Measurements from ENCODE around the gene ATG10.

Gene ATG10

DNA sequence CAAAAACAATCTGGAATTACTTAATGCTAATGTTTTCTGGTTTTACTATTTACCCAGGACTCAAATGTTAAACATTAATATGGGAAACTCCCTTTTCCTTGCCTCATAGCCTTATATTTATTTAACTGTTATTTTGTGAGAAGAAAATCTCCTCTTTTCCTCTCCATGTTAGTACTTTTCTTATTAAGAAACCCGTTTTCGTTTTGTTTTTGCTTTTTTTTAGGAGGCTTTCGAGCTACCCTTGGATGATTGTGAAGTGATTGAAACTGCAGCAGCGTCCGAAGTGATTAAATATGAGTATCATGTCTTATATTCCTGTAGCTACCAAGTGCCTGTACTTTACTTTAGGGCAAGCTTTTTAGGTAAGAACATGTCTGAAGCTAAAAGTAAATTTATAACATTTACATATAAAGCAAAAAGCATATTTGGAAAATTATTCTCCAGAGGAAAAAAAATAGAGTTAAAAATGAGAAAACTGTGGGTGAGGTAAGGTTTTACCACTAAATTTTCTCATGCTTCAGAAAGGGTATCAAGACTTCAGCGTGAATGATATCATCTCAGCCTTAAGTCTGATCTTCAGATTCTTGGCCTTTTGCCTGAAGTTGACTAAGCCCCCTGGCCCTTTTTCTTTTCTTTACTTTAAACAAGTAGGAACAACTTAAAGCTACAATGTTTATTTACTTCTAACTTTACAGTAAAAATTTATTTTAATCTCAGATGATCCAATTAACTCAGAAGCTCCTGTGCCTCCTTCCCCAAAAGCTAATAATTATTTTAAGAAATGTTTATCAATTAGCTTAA is 192.6 kb downstream of the ATG10 start:
- no peak for TF ChIP-seq TEAD4 (IDR thresholded peaks at IDR 0.05)
- no peak for TF ChIP-seq CREB1 (IDR thresholded peaks at IDR 0.05; ENCODE audit: low read depth)
- TF ChIP-seq ZBTB7A (IDR thresholded peaks at IDR 0.05; ENCODE audit: low read depth), result no peak
- TF ChIP-seq RAD21 (IDR thresholded peaks at IDR 0.05; ENCODE audit: low read depth), result no peak
- TF ChIP-seq, protein P1, sequence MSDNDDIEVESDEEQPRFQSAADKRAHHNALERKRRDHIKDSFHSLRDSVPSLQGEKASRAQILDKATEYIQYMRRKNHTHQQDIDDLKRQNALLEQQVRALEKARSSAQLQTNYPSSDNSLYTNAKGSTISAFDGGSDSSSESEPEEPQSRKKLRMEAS (IDR thresholded peaks at IDR 0.05), result no peak
- TF ChIP-seq, protein P2, sequence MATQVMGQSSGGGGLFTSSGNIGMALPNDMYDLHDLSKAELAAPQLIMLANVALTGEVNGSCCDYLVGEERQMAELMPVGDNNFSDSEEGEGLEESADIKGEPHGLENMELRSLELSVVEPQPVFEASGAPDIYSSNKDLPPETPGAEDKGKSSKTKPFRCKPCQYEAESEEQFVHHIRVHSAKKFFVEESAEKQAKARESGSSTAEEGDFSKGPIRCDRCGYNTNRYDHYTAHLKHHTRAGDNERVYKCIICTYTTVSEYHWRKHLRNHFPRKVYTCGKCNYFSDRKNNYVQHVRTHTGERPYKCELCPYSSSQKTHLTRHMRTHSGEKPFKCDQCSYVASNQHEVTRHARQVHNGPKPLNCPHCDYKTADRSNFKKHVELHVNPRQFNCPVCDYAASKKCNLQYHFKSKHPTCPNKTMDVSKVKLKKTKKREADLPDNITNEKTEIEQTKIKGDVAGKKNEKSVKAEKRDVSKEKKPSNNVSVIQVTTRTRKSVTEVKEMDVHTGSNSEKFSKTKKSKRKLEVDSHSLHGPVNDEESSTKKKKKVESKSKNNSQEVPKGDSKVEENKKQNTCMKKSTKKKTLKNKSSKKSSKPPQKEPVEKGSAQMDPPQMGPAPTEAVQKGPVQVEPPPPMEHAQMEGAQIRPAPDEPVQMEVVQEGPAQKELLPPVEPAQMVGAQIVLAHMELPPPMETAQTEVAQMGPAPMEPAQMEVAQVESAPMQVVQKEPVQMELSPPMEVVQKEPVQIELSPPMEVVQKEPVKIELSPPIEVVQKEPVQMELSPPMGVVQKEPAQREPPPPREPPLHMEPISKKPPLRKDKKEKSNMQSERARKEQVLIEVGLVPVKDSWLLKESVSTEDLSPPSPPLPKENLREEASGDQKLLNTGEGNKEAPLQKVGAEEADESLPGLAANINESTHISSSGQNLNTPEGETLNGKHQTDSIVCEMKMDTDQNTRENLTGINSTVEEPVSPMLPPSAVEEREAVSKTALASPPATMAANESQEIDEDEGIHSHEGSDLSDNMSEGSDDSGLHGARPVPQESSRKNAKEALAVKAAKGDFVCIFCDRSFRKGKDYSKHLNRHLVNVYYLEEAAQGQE (IDR thresholded peaks at IDR 0.05; ENCODE audit: low read depth), result no peak
- TF ChIP-seq FOXM1 (IDR thresholded peaks at IDR 0.05; ENCODE audit: borderline replicate concordance, low read depth), result no peak
- TF ChIP-seq, protein P3, sequence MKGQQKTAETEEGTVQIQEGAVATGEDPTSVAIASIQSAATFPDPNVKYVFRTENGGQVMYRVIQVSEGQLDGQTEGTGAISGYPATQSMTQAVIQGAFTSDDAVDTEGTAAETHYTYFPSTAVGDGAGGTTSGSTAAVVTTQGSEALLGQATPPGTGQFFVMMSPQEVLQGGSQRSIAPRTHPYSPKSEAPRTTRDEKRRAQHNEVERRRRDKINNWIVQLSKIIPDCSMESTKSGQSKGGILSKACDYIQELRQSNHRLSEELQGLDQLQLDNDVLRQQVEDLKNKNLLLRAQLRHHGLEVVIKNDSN (IDR thresholded peaks at IDR 0.05), result no peak
- TF ChIP-seq EGR1 (IDR thresholded peaks at IDR 0.05), result no peak
- TF ChIP-seq TCF12 (IDR thresholded peaks at IDR 0.05; ENCODE audit: low read depth), result no peak
- no peak for TF ChIP-seq YY1 (IDR thresholded peaks at IDR 0.05; ENCODE audit: low read depth)
- no peak for TF ChIP-seq CEBPB (IDR thresholded peaks at IDR 0.05)
- TF ChIP-seq EP300 (IDR thresholded peaks at IDR 0.05; ENCODE audit: borderline replicate concordance), result no peak
- TF ChIP-seq TAF1 (IDR thresholded peaks at IDR 0.05; ENCODE audit: low read depth), result no peak
- no peak for TF ChIP-seq NFIC (IDR thresholded peaks at IDR 0.05)

DNA sequence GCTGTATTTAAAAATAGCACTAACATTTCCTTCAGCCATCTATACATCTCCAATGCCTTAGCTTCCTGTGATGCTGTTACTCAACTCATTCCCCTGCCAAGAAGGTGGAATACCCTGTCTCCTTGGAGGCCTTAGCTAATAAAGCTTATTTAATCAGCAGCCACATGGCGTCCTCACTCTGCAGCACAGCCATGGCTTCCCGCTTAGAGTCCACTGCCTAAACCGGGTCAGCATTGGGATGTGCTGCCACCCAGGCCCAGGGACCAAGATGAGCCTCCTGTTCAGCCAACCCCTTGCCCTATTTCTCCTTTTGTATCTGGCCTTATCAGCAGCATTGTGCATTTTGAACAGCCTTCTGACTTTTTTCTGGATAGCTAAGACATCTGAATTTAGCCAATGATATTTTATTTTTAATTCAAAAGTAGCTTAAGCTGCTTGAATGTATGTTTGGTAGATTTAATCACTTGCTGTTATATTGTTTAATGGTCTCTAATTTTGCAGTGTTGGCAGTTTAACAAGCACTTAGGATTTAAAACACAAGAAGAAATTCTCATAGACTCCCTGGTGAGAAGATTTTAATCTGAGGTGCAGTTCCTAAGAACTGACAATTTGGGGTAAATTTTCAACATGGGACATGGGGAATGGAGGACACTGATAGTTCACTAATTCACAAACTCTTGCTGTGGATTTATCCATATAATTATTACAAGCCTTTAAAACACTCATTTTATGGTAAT is 193.3 kb downstream of the ATG10 start:
- TF ChIP-seq EGR1 (IDR thresholded peaks at IDR 0.05) (no peak), FOXM1 (IDR thresholded peaks at IDR 0.05; ENCODE audit: borderline replicate concordance, low read depth) (no peak), NFIC (IDR thresholded peaks at IDR 0.05) (no peak), TEAD4 (IDR thresholded peaks at IDR 0.05) (no peak), CEBPB (IDR thresholded peaks at IDR 0.05) (no peak), TAF1 (IDR thresholded peaks at IDR 0.05; ENCODE audit: low read depth) (no peak), ZBTB7A (IDR thresholded peaks at IDR 0.05; ENCODE audit: low read depth) (no peak)

DNA sequence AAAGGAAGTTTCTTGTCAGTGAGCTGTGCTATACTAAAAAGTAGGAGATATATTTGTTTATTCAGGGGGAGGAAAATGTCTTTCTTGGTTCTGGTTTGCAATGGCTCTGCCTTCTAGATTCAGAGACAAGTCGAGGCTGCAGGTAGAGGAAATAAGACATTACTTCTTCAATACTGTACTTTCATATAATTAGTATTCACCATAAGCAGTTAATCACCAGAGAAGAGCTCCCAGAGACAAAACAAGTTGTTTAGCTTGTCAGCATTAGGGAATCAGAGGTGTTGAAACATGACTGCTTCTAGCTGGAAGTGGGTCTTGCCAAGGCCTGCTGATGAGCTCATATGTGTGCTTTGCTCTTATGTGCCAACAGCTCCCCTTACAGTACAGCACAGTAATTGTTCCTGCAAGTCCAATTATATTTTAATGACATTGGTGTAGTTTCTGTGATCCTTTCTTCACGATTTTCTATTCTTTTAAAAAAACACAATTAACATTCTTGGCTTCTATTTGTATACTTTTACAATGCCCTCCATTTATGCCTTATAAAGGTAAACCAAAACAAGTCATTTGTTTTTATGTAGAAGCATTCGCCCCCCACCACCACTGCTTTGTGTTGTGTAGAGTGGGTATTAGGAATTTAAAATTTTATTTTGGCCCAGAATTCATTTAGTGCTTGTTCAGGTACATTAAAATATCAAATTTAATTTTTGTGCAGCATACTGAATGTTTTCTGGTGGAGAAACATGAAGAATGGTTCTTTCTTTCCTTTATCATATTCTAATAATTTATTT is 194.1 kb downstream of the ATG10 start:
- TF ChIP-seq RAD21 (IDR thresholded peaks at IDR 0.05; ENCODE audit: low read depth), result peak; percentile 94
- TF ChIP-seq TEAD4 (IDR thresholded peaks at IDR 0.05), result no peak

DNA sequence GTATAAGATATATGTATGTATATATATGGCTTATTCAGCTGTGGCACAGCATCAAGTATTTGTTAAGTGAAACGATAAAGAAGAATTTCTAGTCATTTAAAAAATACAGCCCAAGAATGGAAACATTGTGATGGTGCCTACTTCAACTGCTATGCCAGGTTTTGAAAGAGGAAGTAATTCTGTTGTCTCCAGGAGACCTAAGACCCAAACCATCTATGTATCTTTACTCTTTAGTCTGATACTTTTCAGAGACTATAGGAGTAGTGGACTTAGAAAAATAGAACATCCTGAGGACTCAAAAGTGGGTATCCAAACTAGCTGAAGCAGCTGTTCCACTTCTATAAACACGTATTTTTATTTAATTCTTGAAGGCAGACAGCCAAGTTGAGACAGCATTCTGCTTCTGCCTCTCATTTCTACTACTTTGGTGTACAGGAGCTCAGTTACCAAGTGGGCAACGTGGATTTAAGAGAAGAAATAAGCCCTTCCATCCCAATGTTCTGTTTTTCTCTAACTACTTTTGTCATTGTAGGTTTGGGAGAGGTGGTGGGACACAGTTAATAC is 195.6 kb downstream of the ATG10 start:
- TF ChIP-seq RAD21 (IDR thresholded peaks at IDR 0.05; ENCODE audit: low read depth), result no peak
- no peak for TF ChIP-seq TAF1 (IDR thresholded peaks at IDR 0.05; ENCODE audit: low read depth)
- TF ChIP-seq CREB1 (IDR thresholded peaks at IDR 0.05; ENCODE audit: low read depth), result no peak
- TF ChIP-seq CEBPB (IDR thresholded peaks at IDR 0.05), result no peak
- no peak for TF ChIP-seq ZBTB7A (IDR thresholded peaks at IDR 0.05; ENCODE audit: low read depth)
- no peak for TF ChIP-seq EP300 (IDR thresholded peaks at IDR 0.05; ENCODE audit: borderline replicate concordance)
- TF ChIP-seq, protein P1 (IDR thresholded peaks at IDR 0.05), result no peak
- TF ChIP-seq, protein P3 (IDR thresholded peaks at IDR 0.05), result no peak
- TF ChIP-seq TEAD4 (IDR thresholded peaks at IDR 0.05), result no peak

DNA sequence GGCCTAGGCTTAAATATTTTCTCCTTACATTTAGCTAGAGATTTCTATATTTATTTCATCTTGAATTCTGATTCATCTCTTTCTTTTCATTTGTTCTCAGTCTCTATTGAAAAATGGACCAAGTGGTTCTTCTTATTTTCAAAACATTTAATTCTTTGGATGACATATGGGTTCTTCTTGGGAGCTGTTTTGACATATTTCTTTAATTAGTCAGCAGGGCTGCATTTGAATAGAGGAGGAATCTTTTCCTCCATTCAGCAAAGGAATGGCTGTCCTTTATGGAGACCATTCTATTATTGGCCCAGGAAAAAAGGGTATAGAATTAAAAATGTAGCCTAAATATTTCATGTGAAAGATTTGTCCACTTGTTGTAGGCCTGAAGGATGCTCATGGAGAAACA is 196.5 kb downstream of the ATG10 start:
- no peak for TF ChIP-seq TAF1 (IDR thresholded peaks at IDR 0.05; ENCODE audit: low read depth)
- TF ChIP-seq TCF12 (IDR thresholded peaks at IDR 0.05; ENCODE audit: low read depth), result no peak
- no peak for TF ChIP-seq YY1 (IDR thresholded peaks at IDR 0.05; ENCODE audit: low read depth)
- TF ChIP-seq NFIC (IDR thresholded peaks at IDR 0.05), result no peak
- TF ChIP-seq TEAD4 (IDR thresholded peaks at IDR 0.05), result no peak
- TF ChIP-seq FOXM1 (IDR thresholded peaks at IDR 0.05; ENCODE audit: borderline replicate concordance, low read depth), result no peak
- no peak for TF ChIP-seq CREB1 (IDR thresholded peaks at IDR 0.05; ENCODE audit: low read depth)
- TF ChIP-seq ZBTB7A (IDR thresholded peaks at IDR 0.05; ENCODE audit: low read depth), result no peak
- TF ChIP-seq RAD21 (IDR thresholded peaks at IDR 0.05; ENCODE audit: low read depth), result no peak
- TF ChIP-seq, protein P1 (IDR thresholded peaks at IDR 0.05), result no peak
- TF ChIP-seq, protein P2 (IDR thresholded peaks at IDR 0.05; ENCODE audit: low read depth), result no peak
- no peak for TF ChIP-seq EGR1 (IDR thresholded peaks at IDR 0.05)
- TF ChIP-seq, protein P3 (IDR thresholded peaks at IDR 0.05), result no peak
- no peak for TF ChIP-seq CEBPB (IDR thresholded peaks at IDR 0.05)
- TF ChIP-seq EP300 (IDR thresholded peaks at IDR 0.05; ENCODE audit: borderline replicate concordance), result no peak
